Activated CD4-positive, CD25-positive, alpha-beta regulatory T cell (primary cell): ENCODE measurements around the gene LAMB3.

Source experiments
- DNase-seq, 4 experiments: peaks; one replicate each; lab custom pipeline; 2025; lab: John Stamatoyannopoulos, UW

Gene LAMB3

DNA sequence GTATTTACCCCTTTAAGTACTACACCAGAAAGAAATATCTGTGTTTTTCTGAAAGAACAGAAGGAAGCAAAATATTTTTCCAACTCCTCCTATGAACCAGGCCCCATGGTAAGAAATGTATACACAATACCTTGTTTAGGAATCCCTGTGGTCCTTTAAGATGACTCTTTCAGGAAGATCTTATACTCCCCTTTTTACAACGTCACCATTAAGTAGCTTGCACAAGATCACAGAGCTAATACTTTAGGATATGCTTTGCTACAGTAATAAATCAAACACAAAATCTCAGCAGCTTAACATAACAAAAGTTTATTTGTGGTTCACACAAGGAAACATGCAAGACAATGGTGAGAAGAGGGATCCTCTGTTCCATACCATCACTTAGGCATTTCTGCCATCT, 8.8 kb upstream of the LAMB3 start:
- no peak for DNase-seq

DNA sequence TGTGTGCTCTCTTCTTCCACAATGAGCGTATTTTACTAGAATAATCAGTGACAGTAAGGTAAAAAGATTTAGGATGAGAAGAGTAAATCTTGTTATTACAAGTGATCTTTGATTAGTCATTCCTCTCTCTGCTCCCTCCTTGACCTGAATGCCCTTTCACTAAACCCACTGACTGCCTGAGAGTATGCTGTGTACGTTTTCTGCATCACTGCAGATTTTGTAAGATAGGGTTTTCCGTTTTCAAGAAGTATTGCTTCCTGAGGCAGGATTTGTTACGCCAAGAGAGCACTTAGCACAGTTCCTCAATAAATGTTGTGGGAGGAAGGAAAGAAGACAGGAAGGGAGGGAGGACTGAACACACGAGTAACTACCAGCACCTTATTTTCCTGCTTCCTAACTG, 7.7 kb upstream of the LAMB3 start:
- DNase-seq = no peak

DNA sequence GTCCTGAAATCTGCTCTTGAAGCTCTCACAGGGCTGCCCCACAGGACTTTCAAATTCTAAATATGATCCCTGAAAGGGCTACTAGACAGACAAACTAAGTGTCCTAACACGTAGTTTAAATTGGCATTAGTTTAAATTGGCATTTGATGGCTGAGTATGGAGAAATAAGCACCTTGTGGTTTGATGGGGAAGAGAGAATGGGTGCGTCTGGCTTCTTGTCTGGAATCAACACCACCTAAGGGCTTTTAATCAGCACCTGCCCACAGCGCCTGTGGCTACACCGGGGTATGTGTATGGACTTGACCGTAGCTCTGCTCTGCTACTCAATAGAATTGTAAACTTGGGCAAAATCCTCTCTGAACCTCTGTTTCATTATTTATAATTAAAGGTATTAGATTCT, 5.7 kb upstream of the LAMB3 start:
- DNase-seq = no peak

DNA sequence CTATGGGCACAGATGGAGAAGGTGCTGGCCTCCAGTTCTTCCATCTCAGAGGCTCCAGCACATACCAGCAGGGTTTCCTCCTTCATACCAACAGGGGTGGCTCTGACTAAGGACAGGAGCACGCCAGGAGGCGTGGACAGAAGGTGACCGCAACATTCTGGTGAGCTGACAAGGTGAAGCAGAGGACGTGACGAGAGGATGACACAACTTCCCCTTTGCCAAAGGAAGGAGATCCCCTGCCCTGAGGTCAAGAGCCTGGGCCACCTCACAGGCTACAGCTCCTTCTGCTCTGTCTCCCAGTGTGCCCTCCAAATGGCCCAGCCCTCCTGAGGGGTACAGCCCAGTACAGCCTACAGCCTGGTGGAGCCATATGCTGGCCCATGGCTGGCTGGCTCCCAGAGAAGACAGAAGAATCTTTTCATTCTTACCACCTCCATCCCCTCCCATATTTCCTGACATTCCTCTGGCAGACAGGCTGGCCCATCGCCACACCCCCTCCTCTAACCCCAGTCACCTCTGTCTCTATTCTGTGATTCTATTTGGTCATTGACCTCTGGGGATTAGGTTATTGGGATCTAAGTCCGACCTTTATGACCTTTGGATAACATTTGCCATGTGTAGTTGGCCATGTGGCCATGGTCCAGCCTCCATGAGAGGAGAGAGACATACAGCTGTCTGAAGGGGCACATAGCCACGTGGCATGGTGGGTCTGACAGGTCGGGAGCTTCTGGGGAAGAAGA, 5.1 kb upstream of the LAMB3 start:
- no peak for DNase-seq

DNA sequence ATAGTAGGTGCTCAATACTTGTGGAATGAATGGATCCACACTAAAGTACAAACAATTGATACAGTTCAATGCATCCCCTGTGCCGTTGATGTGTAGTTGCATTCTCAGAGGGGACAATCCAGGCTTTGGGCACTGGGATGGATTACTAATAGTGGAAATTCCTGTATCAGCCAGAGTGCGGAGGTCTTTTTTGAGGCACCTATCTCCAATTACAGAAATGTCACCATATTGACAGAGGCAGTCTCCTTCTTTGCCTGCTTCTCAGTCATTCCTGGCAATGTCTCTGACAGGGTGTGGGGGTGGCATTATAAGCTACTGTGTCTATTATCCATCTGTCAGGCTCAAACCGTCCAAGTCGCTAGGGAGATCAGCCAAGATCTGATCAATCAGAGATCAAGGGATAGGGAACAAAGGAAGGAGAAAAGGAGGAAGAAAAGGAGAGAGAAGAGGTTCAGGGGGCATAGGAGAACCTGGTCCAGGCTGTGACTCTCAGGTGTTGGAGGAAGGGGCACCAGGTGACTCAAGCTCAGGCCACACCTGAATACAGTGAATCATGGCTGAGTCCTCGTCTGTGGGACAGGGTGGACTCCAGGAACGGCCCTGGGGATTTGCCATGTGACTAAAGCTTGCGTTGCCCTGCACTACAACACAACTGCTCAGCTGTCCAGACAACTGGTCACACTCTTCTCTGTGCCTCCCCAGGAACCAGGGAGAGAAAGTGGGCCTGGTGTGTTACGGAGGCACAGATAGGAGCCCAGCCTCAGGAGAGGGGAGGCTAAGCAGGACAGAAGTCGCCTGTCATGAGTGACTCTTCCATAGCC, 3.4 kb upstream of the LAMB3 start:
- DNase-seq = no peak

DNA sequence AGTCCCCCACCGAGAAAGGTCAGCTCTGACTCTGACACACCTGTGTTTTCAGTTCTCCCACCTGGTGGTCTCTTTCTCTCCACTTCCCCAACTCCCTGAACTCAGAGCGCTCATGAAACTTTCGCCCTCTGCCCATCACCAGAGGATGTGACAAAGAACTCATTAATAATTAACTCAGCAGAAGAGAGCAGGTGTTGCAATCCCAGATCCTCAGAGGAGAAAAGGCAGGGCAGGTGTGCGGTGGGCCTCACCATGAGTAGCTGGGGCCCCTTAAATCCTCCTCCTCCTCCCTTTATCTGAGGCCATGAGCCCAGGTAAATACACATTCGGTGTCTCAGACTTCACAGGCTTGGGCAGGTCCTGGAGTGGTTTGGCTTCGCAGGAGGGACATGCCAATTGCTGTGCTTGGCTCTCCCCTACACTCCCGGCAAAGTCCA, 1.7 kb upstream of the LAMB3 start:
- DNase-seq = no peak

DNA sequence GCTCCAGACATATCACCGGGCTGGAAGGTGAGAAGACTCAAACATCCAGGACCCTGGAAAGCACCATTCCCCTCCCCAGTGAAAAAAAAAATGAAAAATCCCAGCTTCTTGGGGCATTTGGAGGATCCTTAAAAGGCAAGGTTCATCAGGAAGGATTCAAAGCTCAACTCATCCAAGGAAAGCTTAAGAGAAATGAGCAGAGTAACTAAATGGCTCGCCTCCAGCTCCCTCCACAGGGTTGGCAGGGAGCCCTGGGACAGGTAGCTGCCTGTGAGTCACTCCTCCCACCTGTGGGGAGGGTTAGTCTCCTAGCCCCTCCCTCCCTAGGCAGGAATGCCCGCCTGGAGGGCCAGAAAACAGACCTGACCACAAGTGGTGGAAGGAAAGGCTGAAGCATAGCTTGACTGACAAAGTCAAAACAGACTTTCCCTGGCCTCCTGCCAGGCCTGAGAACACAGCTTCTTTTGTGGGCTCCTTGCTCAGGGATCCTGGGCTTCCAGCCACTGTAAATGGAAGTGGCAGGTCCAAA, 712 bp upstream of the LAMB3 start:
- no peak for DNase-seq

DNA sequence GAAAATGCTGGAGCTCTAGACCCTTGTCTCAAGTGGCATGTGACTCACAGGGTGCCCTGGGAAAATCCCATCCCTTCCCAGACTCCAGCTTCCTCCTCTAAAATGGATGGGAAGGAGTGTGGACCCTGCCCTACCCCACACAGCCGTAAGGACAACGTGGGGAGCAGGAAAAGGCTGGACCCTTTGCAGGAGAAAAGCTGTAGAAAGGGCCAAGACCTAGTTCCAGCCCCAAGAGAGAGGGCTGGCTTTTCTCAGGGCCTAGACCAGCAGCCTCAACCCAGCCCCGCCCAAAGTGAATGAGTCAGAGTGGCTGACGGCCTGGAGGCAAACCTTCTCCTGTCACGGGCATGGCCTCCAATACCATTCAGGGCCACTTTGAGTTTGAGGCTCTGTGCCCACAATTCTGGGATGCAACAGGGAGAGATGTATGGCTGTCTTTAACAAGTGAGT, 1.1 kb downstream of the LAMB3 start:
- peak in 1 of 4 experiments; percentile 15 for DNase-seq

DNA sequence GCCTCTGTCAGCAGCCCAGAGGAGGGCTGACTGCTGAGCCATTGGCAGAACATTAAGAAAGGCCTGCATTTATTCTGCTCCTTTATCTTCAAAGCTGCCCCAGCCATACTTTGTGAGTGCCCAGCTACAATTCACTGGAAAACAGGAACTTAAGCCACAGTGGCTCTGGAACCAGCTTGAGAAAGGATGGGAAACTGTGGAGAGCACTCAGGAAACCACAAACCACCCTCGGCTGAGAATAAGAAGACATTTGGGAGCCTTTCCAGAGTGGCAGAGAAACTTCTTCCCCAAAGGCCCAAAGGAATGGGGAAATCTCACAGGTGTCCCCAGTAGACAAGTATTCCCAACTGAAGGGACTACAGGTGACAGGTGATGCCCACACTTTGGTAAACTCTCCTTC, 1.8 kb downstream of the LAMB3 start:
- DNase-seq = no peak

DNA sequence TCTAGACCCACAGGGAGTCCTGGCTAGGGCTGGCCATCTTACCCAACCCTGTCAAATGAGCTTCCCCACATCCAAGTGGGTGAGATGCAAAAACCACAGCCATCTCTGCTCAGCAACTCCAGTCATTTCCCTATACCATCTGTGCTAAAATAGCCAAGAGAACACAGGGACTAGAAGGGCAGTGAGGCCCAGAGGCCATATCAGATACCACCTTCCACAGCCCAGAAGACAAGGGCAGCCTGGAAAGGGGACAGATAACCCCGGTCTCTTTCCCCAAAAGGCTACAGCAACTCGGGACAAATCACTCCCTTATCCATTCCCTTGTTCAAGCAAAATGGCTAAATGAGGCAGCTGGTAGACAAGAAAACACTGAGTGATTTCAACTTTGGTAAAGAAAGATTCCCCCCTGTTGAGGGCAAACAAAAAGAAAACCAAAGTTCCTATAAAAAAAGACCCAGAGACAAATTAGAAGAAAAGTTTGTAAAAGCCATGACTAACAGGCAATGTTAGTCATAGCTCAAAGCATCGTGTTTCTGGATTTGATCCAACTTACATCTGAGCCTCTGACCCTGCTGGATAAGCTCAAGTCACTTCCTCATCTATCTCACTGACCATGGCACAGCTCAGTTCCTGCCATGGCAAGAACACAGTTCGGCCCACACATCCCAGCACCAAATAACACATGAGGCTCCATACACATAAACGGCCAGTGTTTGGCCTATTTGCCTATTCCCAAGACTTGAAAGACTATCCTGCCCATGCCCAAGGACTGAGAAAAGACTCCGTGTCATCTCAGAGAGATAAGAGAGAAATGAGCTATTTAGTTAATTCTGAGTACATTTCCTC, 3.1 kb downstream of the LAMB3 start:
- DNase-seq = no peak

DNA sequence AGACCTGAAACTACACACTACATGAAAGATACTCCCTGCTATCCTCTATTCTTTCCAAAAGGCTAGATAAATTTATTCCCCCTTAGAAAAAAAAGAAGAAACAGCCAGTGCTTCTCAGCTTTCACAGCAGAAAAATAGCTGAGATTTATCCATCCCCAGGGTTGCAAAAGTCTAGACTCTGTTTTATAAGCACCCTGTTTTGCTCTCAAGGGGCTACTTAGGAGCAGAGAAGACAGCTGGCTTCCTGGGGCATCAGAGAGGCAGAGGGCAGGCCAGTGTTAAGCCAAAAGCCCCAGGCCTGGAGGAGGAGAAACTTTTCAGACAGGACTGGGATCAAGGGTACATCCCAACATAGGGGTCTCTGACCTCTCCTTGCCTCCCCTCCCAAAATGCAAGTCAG, 3.9 kb downstream of the LAMB3 start:
- no peak for DNase-seq

DNA sequence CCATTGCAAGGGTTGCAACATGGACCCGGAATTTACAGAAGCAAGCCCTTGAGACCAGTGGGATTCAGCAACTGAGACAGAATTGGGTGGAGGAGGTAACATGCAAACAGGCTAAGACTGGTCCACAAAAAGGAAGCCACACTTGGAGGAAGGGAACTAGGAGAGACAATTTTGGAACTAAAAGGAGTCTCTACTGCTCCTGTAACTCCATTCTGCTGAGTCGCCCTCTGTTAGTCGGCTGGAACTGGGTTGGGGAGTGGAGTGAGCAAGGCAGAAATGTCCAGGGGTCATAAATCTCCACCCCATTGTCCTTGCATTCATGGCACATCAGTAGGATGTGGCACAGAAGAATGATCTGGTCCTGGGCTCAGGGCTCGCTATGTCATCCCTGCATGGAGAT, 5.1 kb downstream of the LAMB3 start:
- DNase-seq = no peak

DNA sequence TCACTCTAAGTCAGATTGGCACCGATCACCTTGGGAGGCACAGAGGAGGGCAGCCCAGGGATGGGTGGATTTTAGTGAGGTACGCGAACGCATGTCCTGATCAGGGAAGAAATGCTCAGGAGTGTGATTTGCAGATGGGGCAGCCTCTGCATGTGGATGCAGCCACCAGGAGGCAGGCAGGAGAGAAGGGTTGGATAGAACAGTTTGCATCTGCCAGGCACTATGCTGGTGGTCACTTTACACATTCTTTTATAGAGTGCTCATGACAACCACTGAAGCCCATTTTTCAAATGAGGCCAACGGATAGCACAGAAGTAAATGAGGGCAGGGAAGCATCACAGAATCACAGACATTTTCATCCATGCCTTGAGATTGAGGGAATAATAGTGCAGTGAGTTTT, 5.7 kb downstream of the LAMB3 start:
- no peak for DNase-seq

DNA sequence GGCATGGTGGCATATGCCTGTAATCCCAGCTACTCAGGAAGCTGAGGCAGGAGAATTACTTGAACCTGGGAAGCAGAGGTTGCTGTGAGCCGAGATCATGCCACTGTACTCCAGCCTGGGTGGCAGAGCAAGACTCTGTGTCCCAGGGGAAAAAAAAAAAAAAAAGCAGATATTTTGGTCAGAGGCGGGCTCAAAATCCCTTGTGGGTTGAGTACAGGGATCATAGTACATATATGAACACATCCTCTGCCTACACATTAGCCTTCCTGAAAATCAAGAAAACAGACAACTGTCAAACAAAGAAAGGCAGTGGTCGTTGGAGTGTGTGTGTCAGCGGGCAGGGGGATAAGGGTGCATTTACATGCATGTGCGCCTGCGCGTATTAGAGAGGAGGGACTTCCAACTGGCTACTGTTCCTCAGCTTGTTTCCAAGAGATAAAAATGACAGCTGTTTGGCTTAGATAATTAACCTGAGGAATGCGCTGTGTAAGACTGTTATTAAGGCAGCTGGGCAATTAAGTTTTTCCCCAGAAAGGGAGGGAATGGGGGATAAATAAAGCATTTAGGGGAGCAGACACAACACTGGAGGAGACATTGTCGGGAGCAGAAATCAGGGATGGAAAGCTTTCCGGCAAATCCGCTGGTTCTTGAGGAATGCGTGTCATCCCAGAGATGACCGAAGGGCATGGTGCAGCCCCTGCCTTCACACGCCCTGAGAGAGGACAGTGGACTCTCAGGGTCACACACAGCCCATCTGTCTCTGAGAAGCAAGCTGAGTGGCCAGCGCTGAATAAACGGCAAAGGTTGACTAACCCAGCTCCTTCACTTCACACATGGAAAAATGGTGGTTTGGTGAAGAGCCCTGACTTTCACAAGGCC, 6.4 kb downstream of the LAMB3 start:
- DNase-seq = no peak

DNA sequence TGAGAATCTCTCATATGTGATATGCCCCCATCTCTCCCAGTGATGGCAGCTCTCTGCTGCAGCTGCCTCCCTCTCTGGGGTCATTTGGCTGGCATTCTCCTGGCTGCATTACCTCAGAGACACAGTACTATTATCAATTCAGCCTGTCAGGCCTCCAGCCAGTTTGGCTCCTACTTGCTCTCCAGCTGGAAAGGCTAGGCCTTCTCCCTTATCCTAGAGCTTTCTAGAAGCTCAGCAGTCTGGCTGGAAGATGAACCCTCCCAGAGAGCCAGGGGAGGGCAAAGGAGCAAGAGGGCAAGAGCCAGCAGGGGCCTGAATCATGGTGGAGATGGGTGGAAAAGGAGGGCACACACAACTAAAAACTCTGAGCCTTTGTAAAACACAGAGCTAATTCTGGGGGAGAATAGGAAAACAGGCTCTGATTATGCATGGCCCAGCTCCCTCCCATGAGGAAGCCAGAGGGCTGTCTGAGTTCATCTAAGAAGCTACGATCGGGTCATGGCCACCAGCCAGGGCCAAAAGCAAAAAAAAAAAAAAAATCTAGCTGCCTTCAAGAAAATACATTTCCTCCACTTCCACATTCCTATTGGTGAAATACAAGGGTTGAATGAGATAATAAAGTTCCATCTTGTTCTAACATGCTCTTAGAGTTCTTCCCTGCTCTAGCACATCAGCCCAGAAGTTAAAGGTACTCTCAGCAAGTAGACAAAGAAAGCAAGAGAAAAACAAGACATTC, 8.8 kb downstream of the LAMB3 start:
- no peak for DNase-seq

DNA sequence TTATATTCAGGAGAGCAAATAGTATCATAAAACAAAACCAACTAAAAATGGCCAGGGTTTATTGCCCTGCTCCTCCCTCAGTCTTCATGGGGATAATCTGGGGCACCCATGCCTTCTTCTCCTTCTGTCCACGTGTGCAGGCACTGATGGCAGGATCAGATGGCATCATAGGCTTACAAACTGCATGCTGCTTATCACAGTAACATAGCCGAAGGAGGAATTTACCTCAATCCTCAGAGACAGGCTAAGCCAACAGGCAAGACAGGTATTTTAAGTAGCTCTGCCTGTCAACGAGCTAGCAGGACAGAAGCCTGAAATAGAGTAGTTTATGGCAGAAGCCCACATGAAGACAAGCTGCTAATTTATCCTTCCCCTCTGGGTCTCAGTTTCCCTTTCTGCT, 9.4 kb downstream of the LAMB3 start:
- DNase-seq = no peak

DNA sequence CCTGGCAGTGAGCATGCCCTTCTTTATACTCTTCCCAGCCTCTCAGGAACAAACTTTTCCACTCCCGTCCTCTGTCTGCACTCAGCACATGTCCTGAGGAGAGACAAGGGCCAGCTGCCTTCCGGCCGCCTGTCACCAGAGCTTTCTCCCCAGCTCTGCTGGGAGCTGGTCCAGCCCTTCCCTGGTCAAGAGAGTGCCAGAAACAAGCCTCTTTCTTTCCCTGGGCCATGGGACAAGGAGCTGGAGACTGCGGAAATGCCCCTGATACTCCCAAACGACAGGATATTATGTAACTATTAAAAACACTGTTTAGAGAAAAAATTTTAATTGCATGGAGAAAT, 10.4 kb downstream of the LAMB3 start:
- DNase-seq = no peak

DNA sequence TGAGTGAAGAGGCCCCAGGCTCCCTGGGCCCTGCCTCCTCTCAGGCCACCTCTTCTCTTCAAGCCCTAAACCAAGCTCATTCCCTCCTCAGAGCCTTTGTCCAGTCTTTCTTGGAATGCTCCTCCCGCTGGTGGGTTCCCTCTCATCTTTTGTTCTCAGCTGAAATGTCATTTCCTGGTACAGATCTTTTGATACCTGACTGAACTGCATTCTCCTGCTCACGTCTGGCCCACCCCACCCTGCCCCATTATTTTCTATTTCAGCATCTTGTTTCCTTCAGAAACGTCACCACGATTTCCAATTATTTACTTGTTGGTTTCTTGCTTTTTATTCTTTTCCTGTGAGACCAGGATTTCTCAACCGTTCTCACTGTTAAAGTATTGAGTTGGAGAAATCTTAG, 16.4 kb downstream of the LAMB3 start:
- no peak for DNase-seq

DNA sequence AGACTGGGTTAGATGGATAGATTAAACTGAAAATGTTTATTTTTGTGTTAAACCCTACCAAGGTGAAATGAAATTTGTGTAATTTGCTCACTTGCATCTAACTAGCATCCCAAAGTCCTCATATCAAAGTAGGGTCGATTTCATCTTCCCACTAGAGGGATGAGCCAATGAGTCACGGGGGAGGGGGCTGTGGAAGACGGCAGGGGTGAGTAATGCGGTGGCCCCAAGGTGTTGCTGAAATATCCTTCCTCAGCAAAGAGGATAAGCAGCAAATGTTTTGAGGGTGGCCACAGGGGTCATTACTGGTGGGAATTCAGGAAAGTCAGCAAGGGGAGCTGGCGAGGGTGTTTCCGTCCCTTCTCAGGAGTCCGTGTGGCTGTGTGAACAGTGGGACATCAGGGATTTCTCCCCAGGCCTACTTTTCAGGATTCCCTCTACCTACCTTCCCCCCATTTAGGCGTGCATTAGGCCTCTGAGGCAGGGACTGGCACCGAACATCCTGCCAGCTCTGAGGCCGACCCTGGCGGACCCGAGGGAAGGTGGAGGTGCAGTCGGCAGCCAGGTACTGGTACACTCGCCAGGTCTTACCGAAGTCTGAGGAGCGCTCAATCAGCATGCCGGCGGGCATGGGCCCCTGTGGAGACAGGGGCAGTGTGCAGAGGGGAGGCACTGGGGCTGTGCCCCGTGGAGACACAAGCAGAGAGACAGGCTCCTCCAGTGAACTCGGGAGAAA, 18.1 kb downstream of the LAMB3 start:
- no peak for DNase-seq
